ENCODE data around the gene CENPA.
"Not testable (repeated sequence)": the region's sequence is repeated elsewhere in the genome, so short reads cannot be mapped to it uniquely, and the experiment has no call there.

The CENPA gene

GRCh38 chr2:26793518-26793917 lies 7.7 kb downstream of the CENPA start:
- DNase-seq: no peak

DNA sequence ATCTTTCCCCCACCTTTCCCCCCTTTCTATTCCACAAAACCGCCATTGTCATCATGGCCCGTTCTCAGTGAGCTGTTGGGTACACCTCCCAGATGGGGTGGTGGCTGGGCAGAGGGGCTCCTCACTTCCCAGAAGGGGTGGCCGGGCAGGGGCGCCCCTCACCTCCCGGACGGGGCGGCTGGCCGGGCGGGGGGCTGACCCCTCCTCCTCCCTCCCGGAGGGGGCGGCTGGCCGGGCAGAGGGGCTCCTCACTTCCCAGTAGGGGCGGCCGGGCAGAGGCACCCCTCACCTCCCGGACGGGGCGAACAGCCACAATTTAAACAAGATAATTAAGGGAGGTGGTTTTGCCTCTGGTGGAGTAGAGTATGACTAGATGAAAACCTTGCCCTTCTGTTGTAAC lies 9.3 kb downstream of the CENPA start:
- not testable (repeated sequence) for DNase-seq

- no peak for DNase-seq
Measured at GRCh38 chr2:26801328-26801727, 15.5 kb downstream of the CENPA start.

- no peak for DNase-seq
Measured at GRCh38 chr2:26801796-26802195, 15.9 kb downstream of the CENPA start.

DNA sequence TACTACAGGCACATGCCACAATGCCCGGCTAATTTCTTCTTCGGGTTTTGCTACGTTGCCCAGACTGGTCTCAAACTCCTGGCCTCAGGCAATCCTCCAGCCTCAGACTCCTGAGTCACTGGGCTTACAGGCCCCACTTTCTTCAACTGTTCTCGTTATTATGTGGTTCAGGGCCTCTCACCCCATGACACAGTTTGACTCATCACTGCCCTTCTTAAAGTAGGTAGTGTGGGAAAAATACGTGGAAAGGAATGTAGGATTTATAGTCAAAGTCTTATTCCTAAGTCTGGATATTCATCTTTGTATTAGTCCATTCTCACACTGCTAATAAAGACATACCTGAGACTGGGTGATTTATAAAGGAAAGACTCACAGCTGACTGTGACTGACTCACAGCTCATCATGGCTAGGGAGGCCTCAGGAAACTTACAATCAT lies 19.4 kb downstream of the CENPA start:
- no peak for DNase-seq

DNA sequence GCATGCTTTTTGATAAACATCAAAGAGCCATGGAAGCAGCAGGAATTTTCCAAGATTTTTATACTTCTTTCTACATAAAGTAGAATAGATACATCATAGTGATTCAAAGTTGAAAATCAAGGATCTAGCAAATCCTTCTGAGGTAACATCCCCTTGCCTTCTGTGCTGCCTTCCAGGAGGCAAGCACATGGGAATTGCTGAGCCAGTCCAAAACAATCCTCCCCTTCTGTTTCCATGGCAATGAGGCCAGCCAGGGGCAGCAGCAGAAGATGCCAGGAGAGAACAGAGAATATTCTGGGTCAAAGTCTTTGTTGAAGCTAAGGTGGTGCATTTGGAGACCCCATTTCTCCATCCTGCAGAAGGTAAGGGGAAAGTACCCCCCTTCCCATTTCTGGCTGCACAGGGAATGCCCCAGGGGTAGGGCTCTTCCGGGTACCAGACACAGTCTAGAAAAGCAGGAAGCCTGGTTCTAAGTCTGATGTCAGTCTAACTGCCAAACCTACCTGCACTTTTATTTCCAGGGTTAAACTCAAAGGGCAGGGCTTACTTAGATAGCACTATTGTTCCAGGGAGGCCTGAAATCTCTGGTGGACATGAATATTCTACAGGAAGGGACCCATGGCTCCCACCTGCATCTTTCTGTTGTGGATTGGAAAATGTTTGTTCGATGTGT lies 22.1 kb downstream of the CENPA start:
- no peak for DNase-seq

- DNase-seq: no peak
Measured at GRCh38 chr2:26809211-26809610, 23.4 kb downstream of the CENPA start.

- DNase-seq: no peak
Measured at GRCh38 chr2:26809876-26810577, 24.2 kb downstream of the CENPA start.

DNA sequence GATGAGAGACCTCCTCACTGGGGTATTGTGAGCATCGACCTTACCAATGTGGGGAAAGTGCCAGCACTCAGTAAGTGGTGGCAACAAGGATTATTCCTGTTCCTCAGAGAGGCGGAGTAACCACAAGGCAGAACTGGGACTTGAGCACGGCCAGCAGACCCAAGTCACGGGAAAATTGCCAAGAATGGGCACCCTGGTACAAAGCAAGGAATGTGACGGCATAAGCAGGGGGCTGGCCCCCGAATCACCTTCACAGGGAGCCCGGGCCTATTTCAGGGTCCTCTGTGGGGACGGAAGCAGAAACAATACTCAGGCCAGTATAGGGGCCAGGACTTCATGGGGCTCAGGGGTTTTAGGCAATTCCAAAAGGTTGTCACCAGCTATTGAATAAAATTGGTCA lies 25.4 kb downstream of the CENPA start:
- no peak for DNase-seq

- DNase-seq: no peak
Measured at GRCh38 chr2:26811791-26812694, 26.2 kb downstream of the CENPA start.

- DNase-seq: no peak
Measured at GRCh38 chr2:26812731-26813130, 26.9 kb downstream of the CENPA start.

DNA sequence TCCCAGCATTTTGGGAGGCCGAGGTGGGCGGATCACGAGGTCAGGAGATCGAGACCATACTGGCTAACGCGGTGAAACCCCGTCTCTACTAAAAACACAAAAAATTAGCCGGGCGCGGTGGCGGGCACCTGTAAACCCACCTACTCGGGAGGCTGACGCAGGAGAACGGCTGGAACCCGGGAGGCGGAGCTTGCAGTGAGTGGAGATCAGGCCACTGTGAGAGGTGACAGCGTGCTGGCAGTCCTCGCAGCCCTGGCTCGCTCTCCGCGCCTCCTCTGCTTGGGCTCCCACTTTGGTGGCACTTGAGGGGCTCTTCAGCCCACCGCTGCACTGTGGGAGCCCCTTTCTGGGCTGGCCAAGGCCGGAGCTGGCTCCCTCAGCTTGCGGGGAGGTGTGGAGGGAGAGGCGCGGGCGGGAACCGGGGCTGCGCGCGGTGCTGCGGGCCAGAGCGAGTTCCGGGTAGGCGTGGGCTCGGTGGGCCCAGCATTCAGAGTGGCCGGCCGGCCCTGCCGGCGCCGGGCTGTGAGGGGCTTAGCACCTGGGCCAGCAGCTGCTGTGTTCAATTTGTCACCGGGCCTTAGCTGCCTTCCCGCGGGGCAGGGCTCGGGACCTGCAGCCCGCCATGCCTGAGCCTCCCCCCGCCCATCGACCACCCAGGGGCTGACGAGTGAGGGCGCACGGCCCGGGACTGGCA lies 28.4 kb downstream of the CENPA start:
- not testable (repeated sequence) for DNase-seq

GRCh38 chr2:26816893-26817292 lies 31.0 kb downstream of the CENPA start:
- DNase-seq: no peak

GRCh38 chr2:26818255-26818654 lies 32.4 kb downstream of the CENPA start:
- no peak for DNase-seq

DNA sequence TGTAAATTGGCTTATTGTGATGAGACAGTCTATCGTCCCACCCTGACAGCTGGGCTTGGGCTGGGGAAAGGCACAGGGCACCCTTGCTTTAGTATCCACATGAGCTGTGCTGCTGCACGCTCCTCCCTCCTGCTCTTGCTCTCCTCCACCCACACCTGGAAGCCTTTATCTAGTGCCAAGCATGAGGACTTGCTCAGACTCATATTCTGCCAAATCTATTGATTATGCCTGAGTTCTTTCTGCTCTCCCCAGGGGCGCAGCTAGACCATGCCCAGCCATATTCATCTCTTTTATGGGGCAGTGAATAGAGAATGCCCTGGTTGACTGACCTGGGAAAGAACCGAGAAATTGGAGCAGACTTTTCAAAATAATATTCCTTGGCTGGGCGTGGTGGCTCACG lies 33.1 kb downstream of the CENPA start:
- DNase-seq: no peak

GRCh38 chr2:26820932-26821331 lies 35.1 kb downstream of the CENPA start:
- DNase-seq: no peak

GRCh38 chr2:26822877-26823276 lies 37.0 kb downstream of the CENPA start:
- no peak for DNase-seq

DNA sequence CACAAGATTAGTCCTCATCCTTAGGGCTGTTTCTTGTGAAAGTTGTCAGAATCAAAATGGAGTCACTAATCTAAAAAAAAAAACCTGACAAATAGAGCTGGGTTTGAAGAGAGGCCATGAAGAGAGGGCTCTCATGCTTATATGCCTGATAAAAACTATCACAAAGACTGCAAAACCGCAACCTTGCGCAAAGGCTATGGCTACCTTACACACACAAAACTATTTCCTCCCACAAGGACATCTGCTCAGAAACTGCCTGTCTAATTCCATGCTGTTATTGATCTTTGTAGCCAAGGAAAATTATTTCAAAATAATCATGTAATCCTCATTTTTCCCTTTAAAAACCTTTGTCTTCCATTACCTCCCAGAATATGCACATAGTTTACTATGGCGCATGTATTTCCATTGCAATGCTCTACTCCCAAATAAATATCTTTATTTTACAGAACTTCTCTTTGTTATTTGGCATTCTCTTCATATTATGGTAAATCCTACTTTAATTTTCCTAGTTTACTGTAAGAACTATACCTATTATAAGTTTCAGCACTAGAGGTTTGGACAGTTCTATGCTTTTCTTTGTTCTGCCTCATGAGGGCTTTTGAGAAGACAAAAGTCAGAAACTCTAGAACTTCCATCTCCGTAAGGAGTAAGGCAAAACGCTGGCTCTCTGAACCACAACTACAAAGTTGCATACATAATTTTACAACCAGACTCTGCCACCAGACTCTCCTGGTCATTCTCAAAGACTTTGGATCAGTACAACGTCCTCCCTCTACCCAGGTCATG lies 52.5 kb downstream of the CENPA start:
- DNase-seq: no peak

DNA sequence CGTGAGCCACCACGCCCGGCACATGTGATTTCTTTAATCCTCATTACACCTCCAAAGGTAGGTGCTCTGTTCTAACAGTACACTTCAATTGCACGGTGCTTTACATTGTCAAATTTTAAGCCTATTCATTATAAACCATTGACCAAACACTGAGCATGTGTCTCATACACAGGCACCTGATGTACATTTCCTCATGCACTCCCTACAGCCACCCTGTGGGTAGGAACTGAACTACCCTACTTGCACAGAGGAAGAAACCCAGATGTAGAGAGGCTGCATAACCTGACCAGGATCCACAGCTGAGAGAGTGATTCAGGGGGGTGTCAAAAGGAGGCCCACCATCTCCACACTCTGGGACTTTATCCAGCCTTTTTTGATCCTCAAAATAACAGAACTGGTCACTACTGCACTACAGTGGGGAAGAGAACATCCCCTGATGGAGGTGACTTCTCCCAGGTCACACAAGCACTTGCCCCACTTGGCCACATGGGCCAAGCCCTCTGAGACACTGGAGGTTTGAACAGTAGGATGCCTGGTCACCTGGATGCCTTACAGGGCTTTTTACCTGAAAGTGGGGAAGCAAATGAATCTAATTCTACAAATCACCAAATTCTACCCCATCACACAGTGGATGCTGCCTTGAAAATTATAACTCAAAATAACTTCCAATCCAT lies 55.2 kb downstream of the CENPA start:
- no peak for DNase-seq

DNA sequence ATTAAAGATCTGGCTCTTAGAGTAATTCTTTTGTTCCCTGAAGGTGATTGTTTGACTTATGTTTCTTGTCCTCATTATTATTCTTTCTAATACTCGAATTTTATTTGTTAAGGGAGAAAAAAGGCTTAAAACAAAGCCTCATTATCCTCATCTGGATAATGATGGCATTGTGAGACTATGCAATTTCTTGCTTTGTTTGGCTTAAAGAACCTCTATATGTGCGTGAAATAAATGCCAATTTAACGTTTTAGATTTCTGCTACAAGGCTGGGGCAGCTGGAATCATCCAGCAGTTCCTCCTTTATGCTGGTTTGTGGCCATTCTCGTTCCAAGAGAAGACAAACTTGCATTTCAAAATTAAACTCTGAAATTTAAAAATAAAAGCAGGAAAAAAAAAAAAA lies 57.2 kb downstream of the CENPA start:
- no peak for DNase-seq
